Smooth muscle cell (in vitro differentiated cells): Measurements from ENCODE around the gene TAF4B. TPM values are rescaled to one million over a fixed set of nuclear protein-coding genes. Genes with fewer than 3 reads are reported as not detected.
A peak's percentile ranks its signal among the peaks of the same experiment; 100 is the strongest.

Source experiments
- DNase-seq: peaks from one replicate; lab custom pipeline; 2025; ENCODE audit not compliant: unreplicated experiment; lab: John Stamatoyannopoulos, UW
- H2AFZ ChIP-seq: fragments of 200-600 bp; sonication (generic); 2 replicates; pipeline ENCODE4 v1.6.0; 2016; ENCODE audit warnings: antibody characterized with exemption, low read depth, mild to moderate bottlenecking
- H3F3A ChIP-seq: fragments of 200-600 bp; sonication (generic); 2 replicates; pipeline ENCODE4 v1.6.0; 2017; ENCODE audit warnings: antibody characterized with exemption, low read depth
- H3K27ac ChIP-seq: fragments of 200-600 bp; sonication (generic); 2 replicates; pipeline ENCODE4 v1.5.1; 2016; ENCODE audit warnings: low read depth, mild to moderate bottlenecking
- H3K27me3 ChIP-seq: fragments of 200-600 bp; sonication (generic); 2 replicates; pipeline ENCODE4 v1.6.1; 2016; ENCODE audit warnings: low read depth, mild to moderate bottlenecking
- H3K36me3 ChIP-seq: fragments of 200-600 bp; sonication (generic); 2 replicates; pipeline ENCODE4 v1.5.1; 2016; ENCODE audit warnings: low read depth
- H3K4me1 ChIP-seq: fragments of 200-600 bp; sonication (generic); 2 replicates; pipeline ENCODE4 v1.5.1; 2016; ENCODE audit warnings: low read depth
- H3K4me2 ChIP-seq: fragments of 200-600 bp; sonication (generic); 2 replicates; pipeline ENCODE4 v1.6.0; 2016; ENCODE audit warnings: mild to moderate bottlenecking
- H3K4me3 ChIP-seq: fragments of 200-600 bp; sonication (generic); 2 replicates; pipeline ENCODE4 v1.5.1; 2016; ENCODE audit warnings: mild to moderate bottlenecking
- H3K79me2 ChIP-seq: fragments of 200-600 bp; sonication (generic); 2 replicates; pipeline ENCODE4 v1.6.0; 2016; ENCODE audit warnings: low read depth, mild to moderate bottlenecking
- H3K9ac ChIP-seq: fragments of 200-600 bp; sonication (generic); 2 replicates; pipeline ENCODE4 v1.6.0; 2016; ENCODE audit warnings: low read depth
- H3K9me3 ChIP-seq: fragments of 200-600 bp; sonication (generic); replicated peaks from 2 replicates; pipeline ENCODE4 v1.5.1; 2016; ENCODE audit warnings: low read depth
- H4K20me1 ChIP-seq: fragments of 200-600 bp; sonication (generic); 2 replicates; pipeline ENCODE4 v1.6.0; 2016; ENCODE audit warnings: low read depth
- WGBS: methylation state at CpG from one replicate; pipeline ENCODE4 v1.1.7; 2016; ENCODE audit warnings: low lambda C conversion rate; 5-methylcytosine and 5-hydroxymethylcytosine counted together
- polyA plus RNA-seq: library from polyadenylated mRNA; unstranded; fragments of >200 nt; fragmentation: Nextera tagmentation; extraction: Ambion mirVana; gene quantifications from 2 replicates; pipeline ENCODE4 v1.2.1, GENCODE V29; 2016
- total RNA-seq: library from RNA; depleted of rRNA; stranded (reverse); fragments of >200 nt; gene quantifications from 2 replicates; pipeline ENCODE4 v1.2.3, GENCODE V29; 2014
- TF ChIP-seq, protein P1 (sequence below): fragments of 200-600 bp; sonication (generic); IDR thresholded peaks from 2 replicates; pipeline ENCODE4 v1.5.1; 2017; ENCODE audit warnings: borderline replicate concordance, mild to moderate bottlenecking, antibody characterized with exemption; ENCODE audit not compliant: insufficient read depth, poor library complexity, severe bottlenecking

TAF4B gene
- total and polyA plus RNA-seq, 2 experiments from 2014 or later, result 1.6 to 2.7 TPM

DNA sequence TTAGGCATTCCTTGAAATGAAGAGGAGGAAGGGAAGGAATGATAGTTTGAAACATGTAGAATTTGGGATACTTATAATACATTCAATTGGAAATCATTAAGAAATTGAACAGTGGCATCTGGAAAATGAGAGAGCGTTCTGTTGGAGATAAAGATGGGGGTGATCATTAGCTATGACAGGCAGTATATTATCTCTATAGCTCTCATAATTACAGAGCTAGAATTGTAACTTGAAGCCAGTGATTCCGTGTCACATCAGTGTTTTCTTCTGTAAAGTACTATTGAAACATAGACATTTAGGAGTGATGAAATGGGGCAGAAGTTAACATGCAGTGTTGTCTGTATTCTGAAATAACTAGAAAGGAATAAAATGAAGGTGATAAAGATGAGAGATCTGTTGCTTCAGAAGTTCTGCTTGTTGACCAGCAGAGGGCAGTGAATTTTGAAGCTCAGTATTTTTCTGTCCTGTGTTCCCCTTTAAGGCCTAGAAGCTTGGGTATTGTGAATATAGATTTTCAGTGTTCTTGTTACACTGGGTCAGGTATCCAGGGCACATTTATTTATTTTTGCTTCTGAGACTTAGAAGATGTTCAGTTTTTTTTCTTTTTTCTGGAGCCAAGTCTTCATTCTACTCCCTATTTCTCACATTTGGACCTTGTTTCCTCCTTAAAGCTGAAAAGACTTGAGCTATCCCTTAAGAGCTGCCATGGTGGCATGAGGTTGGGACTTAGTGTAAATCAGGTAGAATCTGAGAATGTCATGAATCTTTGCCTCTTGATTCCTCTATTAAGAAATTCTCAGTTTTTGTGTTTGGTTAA, 157.4 kb downstream of the TAF4B start:
- DNase-seq, result no peak
- Histone ChIP-seq H2AFZ (no peak overlapping the region), H3K9ac (no peak overlapping the region), H3K9me3 (no peaks in the 10 kb centered on the region), H3F3A (no peaks in the 10 kb centered on the region), H3K4me2 (no peak overlapping the region), H3K27me3 (no peaks in the 10 kb centered on the region), H3K4me1 (no peaks in the 10 kb centered on the region), H4K20me1 (no peaks in the 10 kb centered on the region), H3K36me3 (no peaks in the 10 kb centered on the region), H3K4me3 (no peak overlapping the region), H3K27ac (no peak overlapping the region), H3K79me2 (no peaks in the 10 kb centered on the region)
- WGBS, result 42% methylated on average over 2 of the region's 2 CpGs
- TF ChIP-seq, protein P1, sequence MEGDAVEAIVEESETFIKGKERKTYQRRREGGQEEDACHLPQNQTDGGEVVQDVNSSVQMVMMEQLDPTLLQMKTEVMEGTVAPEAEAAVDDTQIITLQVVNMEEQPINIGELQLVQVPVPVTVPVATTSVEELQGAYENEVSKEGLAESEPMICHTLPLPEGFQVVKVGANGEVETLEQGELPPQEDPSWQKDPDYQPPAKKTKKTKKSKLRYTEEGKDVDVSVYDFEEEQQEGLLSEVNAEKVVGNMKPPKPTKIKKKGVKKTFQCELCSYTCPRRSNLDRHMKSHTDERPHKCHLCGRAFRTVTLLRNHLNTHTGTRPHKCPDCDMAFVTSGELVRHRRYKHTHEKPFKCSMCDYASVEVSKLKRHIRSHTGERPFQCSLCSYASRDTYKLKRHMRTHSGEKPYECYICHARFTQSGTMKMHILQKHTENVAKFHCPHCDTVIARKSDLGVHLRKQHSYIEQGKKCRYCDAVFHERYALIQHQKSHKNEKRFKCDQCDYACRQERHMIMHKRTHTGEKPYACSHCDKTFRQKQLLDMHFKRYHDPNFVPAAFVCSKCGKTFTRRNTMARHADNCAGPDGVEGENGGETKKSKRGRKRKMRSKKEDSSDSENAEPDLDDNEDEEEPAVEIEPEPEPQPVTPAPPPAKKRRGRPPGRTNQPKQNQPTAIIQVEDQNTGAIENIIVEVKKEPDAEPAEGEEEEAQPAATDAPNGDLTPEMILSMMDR, result peak; percentile 80

DNA sequence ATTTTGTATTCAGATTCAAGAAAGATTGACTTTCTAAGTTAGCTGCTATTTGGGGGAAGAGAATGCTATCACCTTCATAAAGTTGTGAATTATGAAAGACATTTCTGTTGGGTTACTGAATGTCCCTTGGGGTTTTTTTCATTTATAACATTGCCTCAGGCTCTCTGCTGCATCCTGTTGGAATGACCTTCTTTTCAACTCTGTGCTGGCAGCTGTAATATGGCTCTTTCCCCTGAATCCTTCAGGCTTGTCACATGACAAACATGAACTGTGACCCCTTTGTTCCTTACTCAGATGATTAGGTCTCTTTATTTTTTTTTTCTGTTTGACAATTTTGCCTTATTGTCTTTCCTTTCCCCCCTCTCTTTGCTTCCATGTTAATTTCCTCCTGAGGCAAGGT, 159.8 kb downstream of the TAF4B start:
- H3K79me2 ChIP-seq, result no peaks in the 10 kb centered on the region
- TF ChIP-seq, protein P1, result no peak
- no peak overlapping the region for H3K4me3 ChIP-seq
- no peaks in the 10 kb centered on the region for H3F3A ChIP-seq
- no peak overlapping the region for H2AFZ ChIP-seq
- H3K27ac ChIP-seq, result no peak overlapping the region
- H3K9ac ChIP-seq, result no peak overlapping the region
- DNase-seq, result no peak
- no peaks in the 10 kb centered on the region for H3K4me1 ChIP-seq
- no peaks in the 10 kb centered on the region for H3K36me3 ChIP-seq
- no peaks in the 10 kb centered on the region for H3K9me3 ChIP-seq
- no peaks in the 10 kb centered on the region for H4K20me1 ChIP-seq
- H3K4me2 ChIP-seq, result no peak overlapping the region
- H3K27me3 ChIP-seq, result no peaks in the 10 kb centered on the region

DNA sequence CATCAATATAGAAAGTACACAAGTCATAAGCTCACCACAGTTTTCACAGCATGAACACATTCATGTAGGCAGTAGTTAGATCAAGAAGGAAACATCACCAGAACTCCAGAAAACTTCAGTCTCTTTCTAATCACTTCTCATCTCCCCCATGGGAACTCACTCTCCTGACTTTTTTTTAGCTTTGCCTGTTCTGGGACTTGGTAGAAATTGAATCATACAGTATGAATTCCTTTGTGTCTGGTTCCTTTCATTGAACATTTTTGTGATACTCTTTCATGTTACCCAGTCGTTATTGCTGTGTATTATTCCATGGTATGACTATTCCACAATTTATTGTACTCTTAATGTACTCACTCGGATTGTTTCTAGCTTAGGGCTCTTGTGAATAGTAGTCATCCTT, 160.2 kb downstream of the TAF4B start:
- TF ChIP-seq, protein P1, result no peak
- Histone ChIP-seq H3K79me2 (no peaks in the 10 kb centered on the region), H3K4me2 (no peak overlapping the region), H3K36me3 (no peaks in the 10 kb centered on the region), H3K9me3 (no peaks in the 10 kb centered on the region), H3K9ac (no peak overlapping the region), H3F3A (no peaks in the 10 kb centered on the region), H3K4me3 (no peak overlapping the region), H3K27ac (no peak overlapping the region), H4K20me1 (no peaks in the 10 kb centered on the region), H2AFZ (no peak overlapping the region), H3K27me3 (no peaks in the 10 kb centered on the region), H3K4me1 (no peaks in the 10 kb centered on the region)
- DNase-seq, result no peak
- WGBS, result 80% methylated on average over 2 of the region's 2 CpGs
